ENCODE data around the gene ZNF292. TPM values are rescaled to one million over a fixed set of nuclear protein-coding genes. Genes with fewer than 3 reads are reported as not detected.

The ZNF292 gene
- total RNA-seq, 2 donors from 2014 or later = 28.0 to 30.3 TPM

- Histone ChIP-seq H3K4me1 (no peaks in the 10 kb centered on the region), H3K9me3 (no peaks in the 10 kb centered on the region), H3K4me3 (no peak overlapping the region), H3K27me3 (no peaks in the 10 kb centered on the region), H3K36me3 (replicated peaks in 1 of 2; ENCODE audit: insufficient read depth in 1 of 2, low read depth in 2 of 2) (peaks cover 0 to 10% of the 10 kb centered on the region in 2 donors), H3K27ac (no peak overlapping the region)
- DNase-seq = no peak
- TF ChIP-seq POLR2A (IDR thresholded peaks at IDR 0.05) (no peak), CTCF (IDR thresholded peaks at IDR 0.05) (no peak)
- WGBS, 2 donors = 87 to 89% methylated on average over 4 of the region's 4 CpGs
- intact Hi-C loops (cut with DNase I) = no loop called here
- ATAC-seq = no peak
Observed at GRCh38 chr6:87242311-87242710, 86.9 kb downstream of the ZNF292 start.

GRCh38 chr6:87243812-87244211 lies 88.4 kb downstream of the ZNF292 start:
- DNase-seq (no peak), ATAC-seq (no peak)
- TF ChIP-seq CTCF (IDR thresholded peaks at IDR 0.05) (no peak), POLR2A (IDR thresholded peaks at IDR 0.05) (no peak)
- intact Hi-C loops (cut with DNase I) = no loop called here
- Histone ChIP-seq H3K4me3 (no peak overlapping the region), H3K9me3 (no peaks in the 10 kb centered on the region), H3K27me3 (no peaks in the 10 kb centered on the region), H3K27ac (no peak overlapping the region), H3K36me3 (replicated peaks in 1 of 2; ENCODE audit: insufficient read depth in 1 of 2, low read depth in 2 of 2) (peaks cover 0 to 10% of the 10 kb centered on the region in 2 donors), H3K4me1 (no peaks in the 10 kb centered on the region)

- no peak for DNase-seq
- Histone ChIP-seq H3K36me3 (replicated peaks in 1 of 2; ENCODE audit: insufficient read depth in 1 of 2, low read depth in 2 of 2) (peaks cover 0 to 10% of the 10 kb centered on the region in 2 donors), H3K27ac (no peak overlapping the region), H3K4me3 (no peak overlapping the region), H3K9me3 (no peaks in the 10 kb centered on the region), H3K27me3 (no peaks in the 10 kb centered on the region), H3K4me1 (no peaks in the 10 kb centered on the region)
- no peak for ATAC-seq
- TF ChIP-seq CTCF (IDR thresholded peaks at IDR 0.05) (no peak), POLR2A (IDR thresholded peaks at IDR 0.05) (no peak)
- intact Hi-C loops (cut with DNase I) = no loop called here
Observed at GRCh38 chr6:87244380-87244779, 89.0 kb downstream of the ZNF292 start.

- no peak for DNase-seq
- H3K9me3 ChIP-seq = no peaks in the 10 kb centered on the region
- intact Hi-C loops (cut with DNase I) = no loop called here
- TF ChIP-seq POLR2A (IDR thresholded peaks at IDR 0.05) (no peak), CTCF (IDR thresholded peaks at IDR 0.05) (no peak)
- no peak for ATAC-seq
- no peaks in the 10 kb centered on the region for H3K4me1 ChIP-seq
- H3K27ac ChIP-seq = no peak overlapping the region
- H3K36me3 ChIP-seq (replicated peaks in 1 of 2; ENCODE audit: insufficient read depth in 1 of 2, low read depth in 2 of 2) = peaks cover 0 to 14% of the 10 kb centered on the region in 2 donors
- no peaks in the 10 kb centered on the region for H3K27me3 ChIP-seq
- H3K4me3 ChIP-seq = no peak overlapping the region
Observed at GRCh38 chr6:87250019-87250418, 94.7 kb downstream of the ZNF292 start.

GRCh38 chr6:87251225-87251624 lies 95.9 kb downstream of the ZNF292 start:
- H3K27me3 ChIP-seq = no peaks in the 10 kb centered on the region
- H3K27ac ChIP-seq = no peak overlapping the region
- H3K36me3 ChIP-seq (replicated peaks in 1 of 2; ENCODE audit: insufficient read depth in 1 of 2, low read depth in 2 of 2) = peaks cover 0 to 22% of the 10 kb centered on the region in 2 donors
- H3K4me1 ChIP-seq = no peaks in the 10 kb centered on the region
- intact Hi-C loops (cut with DNase I) = no loop called here
- DNase-seq = no peak
- WGBS, 2 donors = 90 to 100% methylated on average over 1 of the region's 1 CpG
- no peak for ATAC-seq
- H3K9me3 ChIP-seq = no peaks in the 10 kb centered on the region
- H3K4me3 ChIP-seq = no peak overlapping the region
- no peak for TF ChIP-seq CTCF (IDR thresholded peaks at IDR 0.05)
- no peak for TF ChIP-seq POLR2A (IDR thresholded peaks at IDR 0.05)
